ENCODE measurements around the gene KIAA0319L. TPM values are rescaled to one million over a fixed set of nuclear protein-coding genes. Genes with fewer than 3 reads are reported as not detected.

KIAA0319L gene
- total and polyA plus RNA-seq, 8 donors, result 13.1 to 146 (median 39.1) TPM

DNA sequence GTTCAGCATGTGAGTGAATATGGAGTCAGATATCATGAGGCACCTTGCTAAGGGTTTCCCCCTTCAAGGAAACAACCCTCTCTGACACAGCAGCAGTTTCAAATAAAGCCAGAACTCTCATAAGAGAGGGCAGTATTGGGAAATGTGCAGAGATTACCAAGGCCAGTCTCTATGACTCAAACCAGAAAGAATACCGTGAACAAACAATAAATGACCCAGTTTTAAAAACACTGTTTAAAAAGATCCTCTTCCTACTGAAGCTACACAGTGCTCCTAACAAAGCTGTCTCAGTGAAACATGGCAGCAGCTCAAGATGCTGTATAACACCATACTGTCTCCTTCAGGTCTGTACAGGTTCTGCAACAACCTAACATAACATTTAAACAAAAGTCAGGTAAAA, 102.6 kb downstream of the KIAA0319L start:
- no peak overlapping the region for H3K4me3 ChIP-seq
- no peaks in the 10 kb centered on the region for H3K9me3 ChIP-seq
- peaks cover 23 to 54% (median 37%) of the 10 kb centered on the region in 4 donors for H3K4me1 ChIP-seq
- intact Hi-C loops (cut with DNase I; ENCODE audit: low total_unique reads), result loop anchor here (5.0 kb wide), 1 partner anchor 108 kb away; no protein-coding TSS in a partner anchor
- no peaks in the 10 kb centered on the region for H3K27me3 ChIP-seq
- no peak for DNase-seq
- H3K27ac ChIP-seq, result peak overlapping the region in 3 of 5 donors; percentile 9 to 87 (median 56)
- 38 to 70% (median 60%) methylated on average over 1 of the region's 1 CpG for WGBS, 5 donors
- H3K36me3 ChIP-seq, result peaks cover 6 to 77% (median 64%) of the 10 kb centered on the region in 4 donors
- TF ChIP-seq EP300 (IDR thresholded peaks at IDR 0.05) (no peak), POLR2AphosphoS5 (IDR thresholded peaks at IDR 0.05) (no peak), POLR2A (IDR thresholded peaks at IDR 0.05) (no peak)
- TF ChIP-seq, protein P1, sequence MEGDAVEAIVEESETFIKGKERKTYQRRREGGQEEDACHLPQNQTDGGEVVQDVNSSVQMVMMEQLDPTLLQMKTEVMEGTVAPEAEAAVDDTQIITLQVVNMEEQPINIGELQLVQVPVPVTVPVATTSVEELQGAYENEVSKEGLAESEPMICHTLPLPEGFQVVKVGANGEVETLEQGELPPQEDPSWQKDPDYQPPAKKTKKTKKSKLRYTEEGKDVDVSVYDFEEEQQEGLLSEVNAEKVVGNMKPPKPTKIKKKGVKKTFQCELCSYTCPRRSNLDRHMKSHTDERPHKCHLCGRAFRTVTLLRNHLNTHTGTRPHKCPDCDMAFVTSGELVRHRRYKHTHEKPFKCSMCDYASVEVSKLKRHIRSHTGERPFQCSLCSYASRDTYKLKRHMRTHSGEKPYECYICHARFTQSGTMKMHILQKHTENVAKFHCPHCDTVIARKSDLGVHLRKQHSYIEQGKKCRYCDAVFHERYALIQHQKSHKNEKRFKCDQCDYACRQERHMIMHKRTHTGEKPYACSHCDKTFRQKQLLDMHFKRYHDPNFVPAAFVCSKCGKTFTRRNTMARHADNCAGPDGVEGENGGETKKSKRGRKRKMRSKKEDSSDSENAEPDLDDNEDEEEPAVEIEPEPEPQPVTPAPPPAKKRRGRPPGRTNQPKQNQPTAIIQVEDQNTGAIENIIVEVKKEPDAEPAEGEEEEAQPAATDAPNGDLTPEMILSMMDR (IDR thresholded peaks at IDR 0.05), result no peak

DNA sequence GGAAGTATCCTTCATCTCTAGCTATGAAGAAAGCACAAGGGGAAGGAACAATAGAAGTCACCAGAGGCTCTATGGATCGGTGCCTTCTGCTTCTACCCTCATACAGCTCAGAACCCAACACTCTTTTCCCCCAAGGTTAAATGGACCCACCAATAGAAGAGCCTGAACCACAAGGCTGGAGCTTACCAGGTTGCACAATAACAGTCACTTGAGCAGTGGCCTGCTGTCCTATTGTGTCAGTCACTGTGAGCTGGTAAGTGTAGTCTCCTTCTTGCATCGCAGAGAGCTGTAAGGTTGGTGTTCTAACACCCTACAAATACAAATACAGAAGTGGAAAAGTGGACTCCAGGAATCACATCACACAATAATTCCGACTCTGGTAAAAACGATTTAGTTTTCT, 103.0 kb downstream of the KIAA0319L start:
- Histone ChIP-seq H3K27ac (peak overlapping the region in 3 of 5 donors; percentile 9 to 87 (median 56)), H3K36me3 (peaks cover 6 to 77% (median 64%) of the 10 kb centered on the region in 4 donors), H3K4me3 (no peak overlapping the region), H3K9me3 (no peaks in the 10 kb centered on the region), H3K27me3 (no peaks in the 10 kb centered on the region), H3K4me1 (peaks cover 23 to 58% (median 40%) of the 10 kb centered on the region in 4 donors)
- intact Hi-C loops (cut with DNase I; ENCODE audit: low total_unique reads), result loop anchor here (5.0 kb wide), 1 partner anchor 108 kb away; no protein-coding TSS in a partner anchor
- 89 to 95% (median 93%) methylated on average over 4 of the region's 4 CpGs for WGBS, 5 donors
- TF ChIP-seq EP300 (IDR thresholded peaks at IDR 0.05) (no peak), POLR2A (IDR thresholded peaks at IDR 0.05) (no peak), POLR2AphosphoS5 (IDR thresholded peaks at IDR 0.05) (no peak)
- TF ChIP-seq, protein P1 (IDR thresholded peaks at IDR 0.05), result no peak
- no peak for DNase-seq

DNA sequence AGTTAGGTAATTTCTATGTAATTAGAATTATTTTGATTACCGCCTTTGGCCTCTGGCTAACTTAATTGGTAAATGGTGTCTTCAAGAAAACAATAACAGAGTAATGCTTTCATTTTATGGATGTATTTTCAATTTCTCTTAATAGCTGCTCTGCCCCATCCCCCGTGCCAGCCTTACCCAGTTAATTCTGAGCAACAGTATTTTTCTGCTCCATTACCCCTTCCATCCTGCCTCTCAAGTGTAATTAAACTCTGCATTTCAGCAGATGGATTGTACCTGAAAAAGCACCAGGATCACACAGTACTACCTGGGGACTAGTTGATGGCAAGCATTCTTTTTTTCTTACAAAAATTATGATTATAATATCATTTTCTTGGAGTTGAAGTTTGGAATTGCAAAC, 104.2 kb downstream of the KIAA0319L start:
- H3K27ac ChIP-seq, result peak overlapping the region in 3 of 5 donors; percentile 66 to 87 (median 81)
- no peak overlapping the region for H3K4me3 ChIP-seq
- intact Hi-C loops (cut with DNase I; ENCODE audit: low total_unique reads), result loop anchor here (5.0 kb wide), 1 partner anchor 109 kb away; no protein-coding TSS in a partner anchor
- no peaks in the 10 kb centered on the region for H3K9me3 ChIP-seq
- peaks cover 32 to 69% (median 50%) of the 10 kb centered on the region in 4 donors for H3K4me1 ChIP-seq
- TF ChIP-seq EP300 (IDR thresholded peaks at IDR 0.05) (no peak), POLR2A (IDR thresholded peaks at IDR 0.05) (no peak), POLR2AphosphoS5 (IDR thresholded peaks at IDR 0.05) (no peak)
- TF ChIP-seq, protein P1 (IDR thresholded peaks at IDR 0.05), result no peak
- peaks cover 0 to 78% (median 65%) of the 10 kb centered on the region in 4 donors for H3K36me3 ChIP-seq
- no peak for DNase-seq
- no peaks in the 10 kb centered on the region for H3K27me3 ChIP-seq
- WGBS, 5 donors, result 87 to 95% (median 90%) methylated on average over 2 of the region's 2 CpGs

DNA sequence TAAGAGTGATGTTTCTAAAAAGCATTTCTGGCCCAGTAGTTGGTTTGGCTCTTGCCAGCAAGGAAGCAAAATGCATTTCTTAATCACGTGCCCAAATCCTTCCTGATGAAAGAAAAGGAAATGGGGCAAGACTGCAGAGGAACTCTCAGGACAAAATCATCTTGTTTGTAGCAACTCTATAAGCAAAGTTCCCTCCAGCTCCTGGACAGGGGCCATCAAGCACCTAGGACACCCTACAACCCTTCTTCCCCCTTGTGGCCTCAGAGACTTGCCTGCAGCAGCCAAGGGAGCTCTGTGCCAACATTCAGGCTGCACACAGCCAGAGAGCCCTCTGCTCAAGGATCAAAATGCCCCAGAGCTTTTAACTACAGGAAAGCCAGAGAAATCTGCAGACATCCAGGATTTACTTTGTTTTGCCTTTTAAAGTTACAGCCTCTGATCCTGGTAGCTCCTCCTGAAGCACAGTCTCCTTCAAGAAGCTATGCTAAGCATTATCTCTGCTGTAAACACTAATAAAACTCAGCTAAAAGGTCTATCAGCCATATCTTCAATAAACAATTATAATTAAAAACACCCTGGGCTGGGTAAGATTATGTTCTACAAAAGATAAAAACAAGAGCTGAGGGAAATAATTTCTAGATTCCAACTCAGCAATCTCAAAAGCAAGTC, 105.0 kb downstream of the KIAA0319L start:
- H3K36me3 ChIP-seq, result peaks cover 0 to 78% (median 64%) of the 10 kb centered on the region in 4 donors
- WGBS, 5 donors, result 6 to 23% (median 16%) methylated on average over 1 of the region's 1 CpG
- TF ChIP-seq, protein P1 (IDR thresholded peaks at IDR 0.05), result no peak
- TF ChIP-seq POLR2AphosphoS5 (IDR thresholded peaks at IDR 0.05) (peak in 2 of 3 donors; percentile 59 to 60), POLR2A (IDR thresholded peaks at IDR 0.05) (no peak), EP300 (IDR thresholded peaks at IDR 0.05) (no peak)
- H3K27ac ChIP-seq, result peak overlapping the region; percentile 56 to 87 (median 66)
- DNase-seq, result peak; percentile 42 to 59
- peaks cover 35 to 77% (median 54%) of the 10 kb centered on the region in 4 donors for H3K4me1 ChIP-seq
- no peak overlapping the region for H3K4me3 ChIP-seq
- intact Hi-C loops (cut with DNase I; ENCODE audit: low total_unique reads), result loop anchor here (5.0 kb wide), 1 partner anchor 110 kb away; no protein-coding TSS in a partner anchor
- no peaks in the 10 kb centered on the region for H3K27me3 ChIP-seq
- no peaks in the 10 kb centered on the region for H3K9me3 ChIP-seq

All from stomach (tissue), 9 donors.